Measurements from ENCODE around the gene SLC7A7. TPM values are rescaled to one million over a fixed set of nuclear protein-coding genes. Genes with fewer than 3 reads are reported as not detected.

Gene SLC7A7
- total and polyA plus RNA-seq, 9 of the 15 experiments (the other 6 are each of a cell fraction or from before 2014, with no cell fraction given) = 0.07 to 0.68 (median 0.41) TPM

DNA sequence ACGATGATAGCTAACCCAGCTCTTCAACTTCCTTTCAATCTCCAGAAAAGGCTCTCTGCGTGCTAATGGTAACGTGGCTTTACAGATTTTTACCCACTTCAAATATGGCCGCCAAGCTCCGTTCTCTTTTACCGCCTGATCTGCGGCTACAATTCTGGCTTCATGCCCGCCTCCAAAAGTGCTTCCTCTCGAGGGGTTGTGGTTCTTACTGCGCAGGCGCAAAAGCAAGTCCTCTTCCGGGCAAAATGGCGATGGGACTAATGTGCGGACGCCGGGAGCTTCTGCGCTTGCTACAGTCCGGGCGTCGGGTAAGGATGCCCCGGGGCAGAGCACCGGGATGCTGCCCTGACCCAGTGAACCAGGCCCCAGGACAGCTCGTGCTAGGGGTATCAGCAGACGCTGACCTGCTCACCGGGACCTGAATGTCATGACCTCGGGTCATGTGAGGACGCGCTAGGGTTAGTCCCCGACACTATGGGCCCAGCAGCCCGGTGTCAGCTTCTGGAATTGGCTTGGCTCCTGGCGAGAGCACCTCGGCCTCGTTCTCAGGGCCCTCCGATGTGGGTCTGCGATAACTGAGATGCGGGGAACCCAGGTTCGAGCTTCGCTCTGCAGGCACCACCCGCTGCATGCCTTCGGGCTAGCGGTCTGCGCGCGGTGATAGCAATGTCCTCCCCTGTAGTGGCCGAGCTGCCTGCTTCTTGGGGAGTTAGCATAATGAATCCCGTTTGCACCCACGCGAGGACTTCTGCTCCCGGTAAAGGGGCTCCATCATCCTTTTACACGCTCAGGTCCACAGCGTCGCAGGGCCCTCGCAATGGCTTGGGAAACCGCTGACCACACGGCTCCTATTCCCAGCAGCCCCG, 48.5 kb downstream of the SLC7A7 start, which contains the start of gene OXA1L (continued):
- TF ChIP-seq ZBTB11 (CRISPR knock-in tag; IDR thresholded peaks at IDR 0.05) (peak in 2 of 3 experiments; percentile 59 to 90; a peak in 3 of 6 replicates), ZNF695 (CRISPR knock-in tag; IDR thresholded peaks at IDR 0.05) (no peak), NFIX (CRISPR knock-in tag; IDR thresholded peaks at IDR 0.05; ENCODE audit: low read depth) (no peak; the same call in 1 of the 2 replicates), CREB3L1 (IDR thresholded peaks at IDR 0.05; ENCODE audit: borderline replicate concordance, low read depth) (peak; percentile 83), SMARCA5 (IDR thresholded peaks at IDR 0.05) (no peak), ZFP36 (IDR thresholded peaks at IDR 0.05; ENCODE audit: low read depth, low read length, partially characterized antibody) (no peak), POLR2B (IDR thresholded peaks at IDR 0.05; ENCODE audit: low read depth, partially characterized antibody) (peak; percentile 91), E2F8 (IDR thresholded peaks at IDR 0.05; ENCODE audit: low read depth, partially characterized antibody) (no peak), ZNF174 (CRISPR knock-in tag; IDR thresholded peaks at IDR 0.05) (no peak)
- TF ChIP-seq, protein P1, sequence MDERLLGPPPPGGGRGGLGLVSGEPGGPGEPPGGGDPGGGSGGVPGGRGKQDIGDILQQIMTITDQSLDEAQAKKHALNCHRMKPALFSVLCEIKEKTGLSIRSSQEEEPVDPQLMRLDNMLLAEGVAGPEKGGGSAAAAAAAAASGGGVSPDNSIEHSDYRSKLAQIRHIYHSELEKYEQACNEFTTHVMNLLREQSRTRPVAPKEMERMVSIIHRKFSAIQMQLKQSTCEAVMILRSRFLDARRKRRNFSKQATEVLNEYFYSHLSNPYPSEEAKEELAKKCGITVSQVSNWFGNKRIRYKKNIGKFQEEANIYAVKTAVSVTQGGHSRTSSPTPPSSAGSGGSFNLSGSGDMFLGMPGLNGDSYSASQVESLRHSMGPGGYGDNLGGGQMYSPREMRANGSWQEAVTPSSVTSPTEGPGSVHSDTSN (CRISPR knock-in tag; IDR thresholded peaks at IDR 0.05; ENCODE audit: low read depth) = no peak
- TF ChIP-seq, protein P1 (tag; conservative IDR thresholded peaks at IDR 0.05; ENCODE audit: low read depth) = no peak
- TF ChIP-seq, protein P2, sequence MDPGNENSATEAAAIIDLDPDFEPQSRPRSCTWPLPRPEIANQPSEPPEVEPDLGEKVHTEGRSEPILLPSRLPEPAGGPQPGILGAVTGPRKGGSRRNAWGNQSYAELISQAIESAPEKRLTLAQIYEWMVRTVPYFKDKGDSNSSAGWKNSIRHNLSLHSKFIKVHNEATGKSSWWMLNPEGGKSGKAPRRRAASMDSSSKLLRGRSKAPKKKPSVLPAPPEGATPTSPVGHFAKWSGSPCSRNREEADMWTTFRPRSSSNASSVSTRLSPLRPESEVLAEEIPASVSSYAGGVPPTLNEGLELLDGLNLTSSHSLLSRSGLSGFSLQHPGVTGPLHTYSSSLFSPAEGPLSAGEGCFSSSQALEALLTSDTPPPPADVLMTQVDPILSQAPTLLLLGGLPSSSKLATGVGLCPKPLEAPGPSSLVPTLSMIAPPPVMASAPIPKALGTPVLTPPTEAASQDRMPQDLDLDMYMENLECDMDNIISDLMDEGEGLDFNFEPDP (CRISPR knock-in tag; IDR thresholded peaks at IDR 0.05) = peak; percentile 47; the same call in 1 of the 2 replicates
